LNCaP clone FGC (cell line): Measurements from ENCODE around the gene ADD1.
A peak's percentile ranks its signal among the peaks of the same experiment; 100 is the strongest.

ENCODE experiments used
- DNase-seq: peaks from one replicate; pipeline ENCODE4 v3.0.0-alpha.2; 2011; ENCODE audit warnings: low read depth
- H3K4me3 ChIP-seq: 2 replicates; pipeline ENCODE4 v1.5.1; 2011; ENCODE audit warnings: mild to moderate bottlenecking, low read depth, low read length, control low read depth
- TF ChIP-seq, protein P1 (sequence below): IDR thresholded peaks from 2 replicates; pipeline ENCODE4 v1.5.1; 2012; ENCODE audit warnings: mild to moderate bottlenecking; ENCODE audit not compliant: control insufficient read depth, insufficient read depth; ENCODE audit errors: extremely low read depth

Gene ADD1

DNA sequence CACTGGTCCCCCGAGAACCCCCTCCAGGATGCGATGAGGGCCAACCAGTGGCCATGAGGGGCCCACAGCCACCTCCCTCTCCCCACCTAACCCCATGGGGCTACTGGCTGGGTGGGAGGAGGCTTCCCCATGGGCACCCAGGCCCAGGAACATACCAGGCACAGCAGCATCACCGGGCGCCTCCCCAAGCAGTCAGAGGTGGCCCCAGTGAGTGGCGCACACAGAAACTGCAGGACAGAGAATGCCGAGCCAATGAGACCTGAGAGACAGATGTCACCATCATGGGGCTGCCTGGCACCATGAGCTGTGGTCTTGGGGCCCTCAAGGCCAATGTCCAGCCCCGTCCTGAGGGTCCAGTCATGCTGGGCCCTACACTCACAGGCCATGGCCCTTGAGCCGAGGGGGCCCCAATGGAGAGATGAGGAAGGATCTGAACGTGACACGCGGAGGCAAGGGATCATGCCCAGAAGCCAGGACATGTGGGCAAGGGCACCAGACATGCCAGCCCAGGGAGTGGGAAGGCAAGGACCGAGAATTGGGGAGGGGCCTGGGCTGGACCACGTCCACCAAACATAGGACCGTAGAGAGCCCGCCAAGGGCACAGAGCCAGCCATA lies 89.4 kb downstream of the ADD1 start:
- H3K4me3 ChIP-seq = peak overlapping the region; percentile 56; the same call in 1 of the 2 replicates
- TF ChIP-seq, protein P1, sequence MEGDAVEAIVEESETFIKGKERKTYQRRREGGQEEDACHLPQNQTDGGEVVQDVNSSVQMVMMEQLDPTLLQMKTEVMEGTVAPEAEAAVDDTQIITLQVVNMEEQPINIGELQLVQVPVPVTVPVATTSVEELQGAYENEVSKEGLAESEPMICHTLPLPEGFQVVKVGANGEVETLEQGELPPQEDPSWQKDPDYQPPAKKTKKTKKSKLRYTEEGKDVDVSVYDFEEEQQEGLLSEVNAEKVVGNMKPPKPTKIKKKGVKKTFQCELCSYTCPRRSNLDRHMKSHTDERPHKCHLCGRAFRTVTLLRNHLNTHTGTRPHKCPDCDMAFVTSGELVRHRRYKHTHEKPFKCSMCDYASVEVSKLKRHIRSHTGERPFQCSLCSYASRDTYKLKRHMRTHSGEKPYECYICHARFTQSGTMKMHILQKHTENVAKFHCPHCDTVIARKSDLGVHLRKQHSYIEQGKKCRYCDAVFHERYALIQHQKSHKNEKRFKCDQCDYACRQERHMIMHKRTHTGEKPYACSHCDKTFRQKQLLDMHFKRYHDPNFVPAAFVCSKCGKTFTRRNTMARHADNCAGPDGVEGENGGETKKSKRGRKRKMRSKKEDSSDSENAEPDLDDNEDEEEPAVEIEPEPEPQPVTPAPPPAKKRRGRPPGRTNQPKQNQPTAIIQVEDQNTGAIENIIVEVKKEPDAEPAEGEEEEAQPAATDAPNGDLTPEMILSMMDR = no peak
- no peak for DNase-seq

- TF ChIP-seq, protein P1 = no peak
- DNase-seq = no peak
- peak overlapping the region; percentile 56 for H3K4me3 ChIP-seq
These were observed 90.0 kb downstream of the ADD1 start for GRCh38 chr4:2933566-2934076.

DNA sequence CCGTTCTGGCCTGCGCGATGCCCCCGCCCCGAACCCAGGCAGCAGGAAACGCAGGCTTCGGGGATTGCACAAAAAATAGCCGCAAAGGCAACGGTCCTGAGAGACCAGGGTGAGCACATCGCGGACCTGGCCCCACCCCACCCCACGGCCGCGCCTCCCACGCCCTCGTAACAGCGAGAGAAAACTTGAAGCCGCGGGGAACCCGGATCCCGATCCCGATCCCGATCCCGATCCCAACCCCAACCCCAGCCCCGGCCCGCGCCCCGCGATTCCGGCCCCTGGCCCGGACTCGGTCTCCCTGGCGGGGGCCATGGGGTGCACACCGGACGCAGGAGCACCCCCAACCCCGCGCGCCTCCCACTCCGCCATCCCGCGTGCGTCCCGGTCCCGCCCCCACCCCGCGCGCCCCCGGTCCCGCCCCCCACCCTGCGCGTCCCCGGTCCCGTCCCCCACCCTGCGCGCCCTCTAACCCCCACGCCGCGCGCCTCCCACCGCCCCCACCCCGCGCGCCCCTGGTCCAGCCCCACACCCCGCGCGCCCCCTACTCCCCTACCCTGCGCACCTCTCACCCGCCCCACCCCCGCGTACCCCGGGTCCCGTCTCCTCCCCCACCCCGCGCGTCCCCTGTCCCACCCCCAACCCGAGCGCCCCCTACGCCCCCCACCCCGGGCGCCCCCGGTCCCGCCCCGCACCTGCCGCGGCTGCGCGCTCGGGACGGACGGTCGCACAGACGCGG lies 90.6 kb downstream of the ADD1 start:
- H3K4me3 ChIP-seq = peak overlapping the region; percentile 84
- no peak for DNase-seq
- TF ChIP-seq, protein P1 = no peak

- TF ChIP-seq, protein P1 = 0 out of 2 replicates have a peak, but pooled peaks have one; percentile 7
- H3K4me3 ChIP-seq = peak overlapping the region; percentile 84
- DNase-seq = peak; percentile 54
These were observed 91.4 kb downstream of the ADD1 start for GRCh38 chr4:2934813-2935761.

DNA sequence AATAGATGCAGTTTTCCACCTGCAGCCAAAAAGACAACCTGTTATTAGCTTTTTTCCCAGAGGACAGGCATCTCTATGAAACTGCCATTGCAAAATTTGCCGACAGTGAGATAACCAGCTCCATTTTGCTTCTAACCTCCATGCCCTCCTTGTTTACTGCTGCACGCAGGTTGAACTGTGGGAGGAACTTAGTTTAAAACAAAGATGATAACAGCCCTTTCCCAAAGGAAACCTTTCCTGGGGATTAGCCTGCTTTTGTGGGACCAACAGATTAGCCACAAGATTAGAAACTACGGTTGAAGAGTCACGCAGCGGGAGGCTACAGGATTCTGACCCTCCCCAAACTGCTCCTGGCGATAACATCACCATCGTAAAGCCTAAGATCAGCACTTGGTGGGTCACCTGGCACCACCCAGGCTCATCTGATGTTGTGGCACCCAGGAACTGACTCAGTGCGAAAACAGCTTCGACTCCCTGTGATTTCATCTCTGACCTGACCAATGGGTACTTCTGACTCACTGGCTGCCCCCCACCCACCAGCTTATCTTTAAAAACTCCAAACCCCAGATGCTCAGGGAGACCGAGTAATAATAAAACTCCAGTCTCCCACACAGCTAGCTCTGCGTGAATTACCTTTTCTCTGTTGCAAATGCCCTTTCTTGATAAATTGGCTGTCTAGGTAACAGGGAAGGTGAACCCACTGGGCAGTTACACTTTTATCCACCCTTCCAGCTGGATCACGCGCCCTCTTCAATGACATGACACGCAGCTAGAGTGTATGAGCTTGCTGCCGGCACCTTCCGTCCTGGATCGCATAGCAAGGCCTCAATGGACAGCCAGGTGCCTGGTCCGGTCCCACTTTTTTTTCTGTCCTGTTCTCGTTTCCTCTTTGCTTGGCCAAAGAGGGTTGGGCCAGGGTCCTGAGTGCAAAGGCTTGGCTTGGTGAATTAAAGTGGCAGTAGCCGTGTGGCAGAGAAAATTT lies 92.4 kb downstream of the ADD1 start:
- DNase-seq = no peak
- TF ChIP-seq, protein P1 = no peak
- peak overlapping the region; percentile 84 for H3K4me3 ChIP-seq

GRCh38 chr4:2936773-2937145 lies 93.1 kb downstream of the ADD1 start:
- H3K4me3 ChIP-seq = no peak overlapping the region
- TF ChIP-seq, protein P1 = no peak
- DNase-seq = no peak
